Activated effector memory CD4-positive, alpha-beta T cell treated with anti-CD3 and anti-CD28 coated beads, Interleukin-2, amount 50 U/mL, for 16 hours (primary cell): Measurements from ENCODE around the gene RALGPS1.

Experiments used
- DNase-seq: peaks from one replicate; pipeline ENCODE4 v3.0.0-alpha.2; 2020

RALGPS1 gene

GRCh38 chr9:127105805-127106465 is 191.4 kb downstream of the RALGPS1 start:
- DNase-seq, result no peak

GRCh38 chr9:127106466-127106855 is 191.9 kb downstream of the RALGPS1 start:
- DNase-seq, result no peak

GRCh38 chr9:127107171-127107928 is 192.8 kb downstream of the RALGPS1 start:
- DNase-seq, result no peak

- DNase-seq, result no peak
Measured at GRCh38 chr9:127107929-127108876, 193.6 kb downstream of the RALGPS1 start.

- DNase-seq, result no peak
Measured at GRCh38 chr9:127109212-127109711, 194.7 kb downstream of the RALGPS1 start.

- DNase-seq, result no peak
Measured at GRCh38 chr9:127112056-127112455, 197.5 kb downstream of the RALGPS1 start.

GRCh38 chr9:127112735-127113161 is 198.2 kb downstream of the RALGPS1 start:
- no peak for DNase-seq

- no peak for DNase-seq
Measured at GRCh38 chr9:127113191-127113972, 198.8 kb downstream of the RALGPS1 start.

GRCh38 chr9:127114606-127115005 is 200.0 kb downstream of the RALGPS1 start:
- no peak for DNase-seq

- no peak for DNase-seq
Measured at GRCh38 chr9:127116088-127116726, 201.6 kb downstream of the RALGPS1 start.

- no peak for DNase-seq
Measured at GRCh38 chr9:127116957-127117356, 202.4 kb downstream of the RALGPS1 start.

GRCh38 chr9:127117801-127118200 is 203.2 kb downstream of the RALGPS1 start:
- no peak for DNase-seq

- DNase-seq, result no peak
Measured at GRCh38 chr9:127118597-127119319, 204.2 kb downstream of the RALGPS1 start.

GRCh38 chr9:127119320-127119709 is 204.7 kb downstream of the RALGPS1 start:
- DNase-seq, result peak; percentile 31

- peak; percentile 43 for DNase-seq
Measured at GRCh38 chr9:127121628-127122175, 207.1 kb downstream of the RALGPS1 start.

- peak; percentile 61 for DNase-seq
Measured at GRCh38 chr9:127122176-127123063, 207.8 kb downstream of the RALGPS1 start, which contains the start of gene ANGPTL2. ANGPTL2 (minus strand) TSS chr9:127122635; CDS start chr9:127108731, 13,904 bp downstream.

- peak; percentile 27 for DNase-seq
Measured at GRCh38 chr9:127123064-127123890, 208.7 kb downstream of the RALGPS1 start.

GRCh38 chr9:127124111-127124531 is 209.5 kb downstream of the RALGPS1 start:
- DNase-seq, result peak; percentile 30
